SK-N-SH (cell line): ENCODE measurements around the gene SLC7A6. TPM values are rescaled to one million over a fixed set of nuclear protein-coding genes. Genes with fewer than 3 reads are reported as not detected.

Source experiments
- CTCF ChIA-PET: fragments of 300-600, 350-600 bp; formaldehyde crosslinking; extraction: SDS; loops from one replicate; lab custom pipeline; 2021; lab: Yijun Ruan, JAX
- POLR2A ChIA-PET: fragments of 350-600 bp; sonication (Branson Sonifier 250); formaldehyde crosslinking; extraction: SDS; loops from one replicate; lab custom pipeline; 2020; ENCODE audit warnings: antibody characterized with exemption, inconsistent platforms; lab: Yijun Ruan, JAX
- DNase-seq: peaks from one replicate; pipeline ENCODE4 v3.0.0; 2012
- H2AFZ ChIP-seq: fragments of 200-600 bp; sonication (generic); 2 replicates; pipeline ENCODE4 v1.8.1; 2016; ENCODE audit warnings: antibody characterized with exemption, mild to moderate bottlenecking, low read depth
- H3F3A ChIP-seq: fragments of 200-600 bp; sonication (generic); replicated peaks from 2 replicates; pipeline ENCODE3; 2016; ENCODE audit warnings: antibody characterized with exemption, mild to moderate bottlenecking; ENCODE audit not compliant: insufficient read depth
- H3K27ac ChIP-seq, 2 experiments: fragments of 200-500 bp in 1 of 2; fragments of 200-600 bp in 1 of 2; sonication (Bioruptor generic) in 1 of 2; sonication (generic), shearing (Covaris generic) in 1 of 2; 2 replicates each; pipeline versions ENCODE4 v1.5.1 to v1.6.1; 2014 to 2016; ENCODE audit warnings: low read depth in 2 of 2, inconsistent platforms in 1 of 2, low read length in 1 of 2, mild to moderate bottlenecking in 1 of 2, mixed read lengths in 1 of 2
- H3K27me3 ChIP-seq: fragments of 200-600 bp; sonication (generic), shearing (Covaris generic); 2 replicates; pipeline ENCODE4 v1.6.1; 2016; ENCODE audit warnings: mixed run types; ENCODE audit not compliant: insufficient read depth
- H3K36me3 ChIP-seq, 2 experiments: fragments of 200-500 bp in 1 of 2; fragments of 200-600 bp in 1 of 2; sonication (Bioruptor generic) in 1 of 2; sonication (generic) in 1 of 2; replicated peaks in 1 of 2; 2 replicates each; pipeline versions ENCODE3 to v1.5.1; 2014 to 2016; ENCODE audit warnings: low read length in 1 of 2, mild to moderate bottlenecking in 1 of 2; ENCODE audit not compliant: insufficient read depth in 2 of 2, control insufficient read depth in 1 of 2
- H3K4me1 ChIP-seq, 2 experiments: fragments of 200-500 bp in 1 of 2; fragments of 200-600 bp in 1 of 2; sonication (Bioruptor generic) in 1 of 2; sonication (generic), shearing (Covaris generic) in 1 of 2; 2 replicates each; pipeline versions ENCODE4 v1.5.1 to v1.6.1; 2014 to 2016; ENCODE audit warnings: low read depth in 1 of 2, low read length in 1 of 2, mixed run types in 1 of 2; ENCODE audit not compliant: insufficient read depth in 2 of 2, control insufficient read depth in 1 of 2
- H3K4me2 ChIP-seq: fragments of 200-600 bp; sonication (generic), shearing (Covaris generic); 2 replicates; pipeline ENCODE4 v1.6.1; 2017; ENCODE audit warnings: mixed run types
- H3K4me3 ChIP-seq, 2 experiments: fragments of 200-500 bp in 1 of 2; fragments of 200-600 bp in 1 of 2; sonication (Bioruptor generic) in 1 of 2; sonication (generic), shearing (Covaris generic) in 1 of 2; 2 replicates each; pipeline versions ENCODE4 v1.5.1 to v1.8.1; 2014 to 2016; ENCODE audit warnings: low read depth in 2 of 2, inconsistent platforms in 1 of 2, low read length in 1 of 2, mild to moderate bottlenecking in 1 of 2, mixed read lengths in 1 of 2, moderate library complexity in 1 of 2
- H3K79me2 ChIP-seq: fragments of 200-600 bp; sonication (generic); 2 replicates; pipeline ENCODE4 v1.8.1; 2017; ENCODE audit warnings: mild to moderate bottlenecking; ENCODE audit not compliant: insufficient read depth
- H3K9ac ChIP-seq: fragments of 200-600 bp; sonication (generic); 2 replicates; pipeline ENCODE4 v1.6.1; 2017; ENCODE audit warnings: mixed run types
- H3K9me2 ChIP-seq: fragments of 200-600 bp; sonication (generic); 2 replicates; pipeline ENCODE4 v1.6.1; 2017; ENCODE audit warnings: mixed run types
- H3K9me3 ChIP-seq: fragments of 200-600 bp; sonication (generic); 2 replicates; pipeline ENCODE4 v1.6.1; 2017; ENCODE audit warnings: mixed run types, mild to moderate bottlenecking, moderate library complexity
- H4K20me1 ChIP-seq: fragments of 200-600 bp; sonication (generic); 2 replicates; pipeline ENCODE4 v1.6.1; 2017; ENCODE audit warnings: mild to moderate bottlenecking, mixed run types; ENCODE audit not compliant: insufficient read depth
- ELF1 ChIP-seq: IDR thresholded peaks from 2 replicates; pipeline ENCODE4 v1.4.0; 2012
- EP300 ChIP-seq, 2 experiments: IDR thresholded peaks; 2 replicates each; pipeline versions ENCODE4 v1.4.0 to v1.6.1; 2012; ENCODE audit warnings: borderline replicate concordance in 1 of 2, low read depth in 1 of 2, low read length in 1 of 2
- FOSL2 ChIP-seq: IDR thresholded peaks from 2 replicates; pipeline ENCODE4 v1.4.0; 2012; ENCODE audit warnings: low read depth, mild to moderate bottlenecking, moderate library complexity, borderline replicate concordance
- FOXJ3 ChIP-seq: sonication (generic); formaldehyde crosslinking; IDR thresholded peaks from 2 replicates; pipeline ENCODE4 v1.5.1; 2020; ENCODE audit warnings: mild to moderate bottlenecking, missing genetic modification reagents
- FOXM1 ChIP-seq: IDR thresholded peaks from 2 replicates; pipeline ENCODE4 v1.4.0; 2012; ENCODE audit warnings: low read depth, mild to moderate bottlenecking
- JUND ChIP-seq: IDR thresholded peaks from 2 replicates; pipeline ENCODE4 v1.4.0; 2012
- MEF2A ChIP-seq: IDR thresholded peaks from 2 replicates; pipeline ENCODE4 v1.4.0; 2012; ENCODE audit warnings: low read depth, borderline replicate concordance
- MXI1 ChIP-seq: IDR thresholded peaks from 2 replicates; pipeline ENCODE4 v1.6.1; 2012; ENCODE audit warnings: mild to moderate bottlenecking, low read depth, low read length, improper control_type of control experiment
- NFIC ChIP-seq: IDR thresholded peaks from 2 replicates; pipeline ENCODE4 v1.4.0; 2012; ENCODE audit warnings: borderline replicate concordance
- NRF1 ChIP-seq: IDR thresholded peaks from 2 replicates; pipeline ENCODE4 v1.6.1; 2012; ENCODE audit warnings: low read depth, mild to moderate bottlenecking, low read length
- POLR2AphosphoS5 ChIP-seq: IDR thresholded peaks from 2 replicates; pipeline ENCODE4 v1.6.1; 2012; ENCODE audit warnings: low read depth, low read length
- RAD21 ChIP-seq: IDR thresholded peaks from 2 replicates; pipeline ENCODE4 v1.6.1; 2012; ENCODE audit warnings: mild to moderate bottlenecking, low read length
- RXRA ChIP-seq: IDR thresholded peaks from 2 replicates; pipeline ENCODE4 v1.4.0; 2012; ENCODE audit warnings: low read depth, mild to moderate bottlenecking, borderline replicate concordance
- SIN3A ChIP-seq: IDR thresholded peaks from 2 replicates; pipeline ENCODE4 v1.6.1; 2012; ENCODE audit warnings: low read depth, mild to moderate bottlenecking, low read length, moderate library complexity, borderline replicate concordance
- TAF1 ChIP-seq: IDR thresholded peaks from 2 replicates; pipeline ENCODE4 v1.6.1; 2012; ENCODE audit warnings: low read depth, mild to moderate bottlenecking, low read length, moderate library complexity, borderline replicate concordance
- TEAD4 ChIP-seq: IDR thresholded peaks from 2 replicates; pipeline ENCODE4 v1.4.0; 2012; ENCODE audit warnings: mild to moderate bottlenecking, borderline replicate concordance; ENCODE audit not compliant: insufficient read depth
- WGBS: methylation state at CpG from one replicate; pipeline ENCODE4 v1.1.6; 2017; ENCODE audit warnings: low lambda C conversion rate; 5-methylcytosine and 5-hydroxymethylcytosine counted together
- polyA plus RNA-seq, 3 experiments: library from polyadenylated mRNA; depleted of rRNA; stranded (reverse); fragments of >200 nt; gene quantifications; 2 replicates each; pipeline ENCODE4 v1.2.3, GENCODE V29; 2012
- TF ChIP-seq, protein P1 (sequence below): fragments of 150-350 bp; IDR thresholded peaks from 2 replicates; pipeline ENCODE4 v1.6.1; 2016; ENCODE audit warnings: mild to moderate bottlenecking, low read depth, low read length
- TF ChIP-seq, protein P2 (sequence below): IDR thresholded peaks from 2 replicates; pipeline ENCODE4 v1.6.1; 2012; ENCODE audit warnings: mild to moderate bottlenecking, low read depth, low read length, moderate library complexity
- TF ChIP-seq, protein P3 (sequence below): fragments of 200-600 bp; sonication (generic); IDR thresholded peaks from 2 replicates; pipeline ENCODE4 v1.6.1; 2017; ENCODE audit warnings: antibody characterized with exemption, mild to moderate bottlenecking, moderate library complexity

SLC7A6 gene
- polyA plus RNA-seq, 1 of the 3 experiments (the other 2 are of a cell fraction): 19.0 TPM

DNA sequence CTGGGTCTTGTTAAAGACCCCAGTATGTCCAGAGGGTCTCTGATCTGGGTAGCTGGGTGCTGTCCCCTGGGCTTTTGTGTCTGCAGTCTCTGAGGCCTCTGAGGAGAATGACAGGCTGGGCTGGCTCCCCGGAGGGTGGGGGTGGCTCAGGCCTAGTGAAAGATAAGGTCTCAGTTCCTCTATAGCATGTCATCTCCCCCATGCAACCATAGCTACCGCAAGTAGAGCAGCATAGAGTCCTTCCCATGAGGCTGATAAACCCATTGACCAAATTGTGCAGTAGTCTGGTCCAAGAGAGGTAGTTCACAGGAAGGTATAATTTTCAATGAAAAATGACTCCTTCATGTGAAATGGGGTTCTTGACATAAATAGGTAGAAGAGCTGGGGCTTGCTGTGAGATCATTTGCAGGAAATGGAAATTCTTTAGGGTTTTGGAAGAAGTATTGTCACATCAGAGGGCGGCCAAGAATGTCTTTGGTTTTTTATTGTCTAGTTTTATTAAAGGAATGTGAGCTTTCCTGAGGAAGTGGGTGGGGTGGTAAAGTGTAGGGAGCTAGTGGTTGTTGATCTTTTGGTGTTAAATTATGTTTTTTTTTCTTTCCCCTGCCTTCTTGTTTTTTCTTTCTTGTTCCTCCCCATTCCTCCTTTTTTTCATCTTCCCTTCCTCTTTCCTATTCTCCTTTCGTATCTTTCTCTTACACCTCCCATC, 25.4 kb downstream of the SLC7A6 start:
- CTCF ChIA-PET: interaction anchor here (10.4 kb wide), 1 partner anchor 27 kb away, joined by 80 read pairs; the partner anchor contains the start of gene SLC7A6
- no peak overlapping the region for H3K4me2 ChIP-seq
- WGBS: 94% methylated on average over 3 of the region's 4 CpGs
- peaks cover 15% of the 10 kb centered on the region; the same call in 1 of the 2 replicates for H4K20me1 ChIP-seq
- no peaks in the 10 kb centered on the region for H3F3A ChIP-seq
- H3K27me3 ChIP-seq: no peaks in the 10 kb centered on the region
- no peak overlapping the region for H3K9ac ChIP-seq
- POLR2A ChIA-PET: interaction anchor here (0.9 kb wide), 1 partner anchor 22 kb away, joined by 3 read pairs; the partner anchor contains the start of genes PRMT7 and SLC7A6OS
- H3K4me1 ChIP-seq: no peaks in the 10 kb centered on the region
- no peak for DNase-seq
- H3K36me3 ChIP-seq: peaks cover 22 to 25% of the 10 kb centered on the region in 2 experiments
- H3K9me3 ChIP-seq: no peaks in the 10 kb centered on the region
- no peak for TF ChIP-seq POLR2AphosphoS5
- TF ChIP-seq EP300 (IDR thresholded peaks at IDR 0.05; ENCODE audit: borderline replicate concordance in 1 of 2, low read depth in 1 of 2, low read length in 1 of 2): no peak
- TF ChIP-seq, protein P1, sequence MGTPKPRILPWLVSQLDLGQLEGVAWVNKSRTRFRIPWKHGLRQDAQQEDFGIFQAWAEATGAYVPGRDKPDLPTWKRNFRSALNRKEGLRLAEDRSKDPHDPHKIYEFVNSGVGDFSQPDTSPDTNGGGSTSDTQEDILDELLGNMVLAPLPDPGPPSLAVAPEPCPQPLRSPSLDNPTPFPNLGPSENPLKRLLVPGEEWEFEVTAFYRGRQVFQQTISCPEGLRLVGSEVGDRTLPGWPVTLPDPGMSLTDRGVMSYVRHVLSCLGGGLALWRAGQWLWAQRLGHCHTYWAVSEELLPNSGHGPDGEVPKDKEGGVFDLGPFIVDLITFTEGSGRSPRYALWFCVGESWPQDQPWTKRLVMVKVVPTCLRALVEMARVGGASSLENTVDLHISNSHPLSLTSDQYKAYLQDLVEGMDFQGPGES: no peak
- TF ChIP-seq MXI1: no peak
- no peak for TF ChIP-seq SIN3A
- TF ChIP-seq NFIC: no peak
- TF ChIP-seq JUND: no peak
- TF ChIP-seq, protein P2, sequence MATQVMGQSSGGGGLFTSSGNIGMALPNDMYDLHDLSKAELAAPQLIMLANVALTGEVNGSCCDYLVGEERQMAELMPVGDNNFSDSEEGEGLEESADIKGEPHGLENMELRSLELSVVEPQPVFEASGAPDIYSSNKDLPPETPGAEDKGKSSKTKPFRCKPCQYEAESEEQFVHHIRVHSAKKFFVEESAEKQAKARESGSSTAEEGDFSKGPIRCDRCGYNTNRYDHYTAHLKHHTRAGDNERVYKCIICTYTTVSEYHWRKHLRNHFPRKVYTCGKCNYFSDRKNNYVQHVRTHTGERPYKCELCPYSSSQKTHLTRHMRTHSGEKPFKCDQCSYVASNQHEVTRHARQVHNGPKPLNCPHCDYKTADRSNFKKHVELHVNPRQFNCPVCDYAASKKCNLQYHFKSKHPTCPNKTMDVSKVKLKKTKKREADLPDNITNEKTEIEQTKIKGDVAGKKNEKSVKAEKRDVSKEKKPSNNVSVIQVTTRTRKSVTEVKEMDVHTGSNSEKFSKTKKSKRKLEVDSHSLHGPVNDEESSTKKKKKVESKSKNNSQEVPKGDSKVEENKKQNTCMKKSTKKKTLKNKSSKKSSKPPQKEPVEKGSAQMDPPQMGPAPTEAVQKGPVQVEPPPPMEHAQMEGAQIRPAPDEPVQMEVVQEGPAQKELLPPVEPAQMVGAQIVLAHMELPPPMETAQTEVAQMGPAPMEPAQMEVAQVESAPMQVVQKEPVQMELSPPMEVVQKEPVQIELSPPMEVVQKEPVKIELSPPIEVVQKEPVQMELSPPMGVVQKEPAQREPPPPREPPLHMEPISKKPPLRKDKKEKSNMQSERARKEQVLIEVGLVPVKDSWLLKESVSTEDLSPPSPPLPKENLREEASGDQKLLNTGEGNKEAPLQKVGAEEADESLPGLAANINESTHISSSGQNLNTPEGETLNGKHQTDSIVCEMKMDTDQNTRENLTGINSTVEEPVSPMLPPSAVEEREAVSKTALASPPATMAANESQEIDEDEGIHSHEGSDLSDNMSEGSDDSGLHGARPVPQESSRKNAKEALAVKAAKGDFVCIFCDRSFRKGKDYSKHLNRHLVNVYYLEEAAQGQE: no peak
- TF ChIP-seq TAF1: no peak
- TF ChIP-seq FOXJ3 (CRISPR knock-in tag): no peak
- TF ChIP-seq RXRA: no peak
- TF ChIP-seq MEF2A: no peak
- no peak for TF ChIP-seq FOSL2
- no peak for TF ChIP-seq NRF1
- no peak for TF ChIP-seq ELF1
- no peak for TF ChIP-seq TEAD4
- TF ChIP-seq RAD21: no peak
- no peak for TF ChIP-seq FOXM1
- TF ChIP-seq, protein P3, sequence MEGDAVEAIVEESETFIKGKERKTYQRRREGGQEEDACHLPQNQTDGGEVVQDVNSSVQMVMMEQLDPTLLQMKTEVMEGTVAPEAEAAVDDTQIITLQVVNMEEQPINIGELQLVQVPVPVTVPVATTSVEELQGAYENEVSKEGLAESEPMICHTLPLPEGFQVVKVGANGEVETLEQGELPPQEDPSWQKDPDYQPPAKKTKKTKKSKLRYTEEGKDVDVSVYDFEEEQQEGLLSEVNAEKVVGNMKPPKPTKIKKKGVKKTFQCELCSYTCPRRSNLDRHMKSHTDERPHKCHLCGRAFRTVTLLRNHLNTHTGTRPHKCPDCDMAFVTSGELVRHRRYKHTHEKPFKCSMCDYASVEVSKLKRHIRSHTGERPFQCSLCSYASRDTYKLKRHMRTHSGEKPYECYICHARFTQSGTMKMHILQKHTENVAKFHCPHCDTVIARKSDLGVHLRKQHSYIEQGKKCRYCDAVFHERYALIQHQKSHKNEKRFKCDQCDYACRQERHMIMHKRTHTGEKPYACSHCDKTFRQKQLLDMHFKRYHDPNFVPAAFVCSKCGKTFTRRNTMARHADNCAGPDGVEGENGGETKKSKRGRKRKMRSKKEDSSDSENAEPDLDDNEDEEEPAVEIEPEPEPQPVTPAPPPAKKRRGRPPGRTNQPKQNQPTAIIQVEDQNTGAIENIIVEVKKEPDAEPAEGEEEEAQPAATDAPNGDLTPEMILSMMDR: no peak
- H2AFZ ChIP-seq: no peak overlapping the region
- no peak overlapping the region for H3K4me3 ChIP-seq
- H3K79me2 ChIP-seq: peaks cover 17% of the 10 kb centered on the region; the same call in 1 of the 2 replicates
- no peaks in the 10 kb centered on the region for H3K9me2 ChIP-seq
- H3K27ac ChIP-seq: no peak overlapping the region
